A549 (cell line): Measurements from ENCODE around the gene PDE7B. TPM values are rescaled to one million over a fixed set of nuclear protein-coding genes. Genes with fewer than 3 reads are reported as not detected.

Experiments used
- ATAC-seq, 2 experiments: fragments of 200-7000 bp in 1 of 2; fragments of >200 bp in 1 of 2; cut with Nextera tagmentation in 1 of 2; cut with Tn5 transposase in 1 of 2; 3 replicates each; pipeline versions ENCODE4 v1.8.0 to v1.9.1; 2018 to 2020; ENCODE audit warnings: mild to moderate bottlenecking in 1 of 2, moderate library complexity in 1 of 2
- CTCF ChIA-PET: fragments of 300-600 bp; sonication (Branson Sonifier 250); formaldehyde crosslinking; extraction: SDS; loops from one replicate; lab custom pipeline; 2021; ENCODE audit warnings: antibody characterized with exemption, inconsistent platforms; lab: Yijun Ruan, JAX
- POLR2A ChIA-PET: fragments of 350-600 bp; formaldehyde crosslinking; extraction: SDS; loops from one replicate; lab custom pipeline; 2021; ENCODE audit warnings: antibody characterized with exemption, inconsistent platforms; lab: Yijun Ruan, JAX
- DNase-seq, 2 experiments: peaks; one replicate each; pipeline versions ENCODE4 v3.0.0 to v3.0.0-alpha.2; 2011 to 2016; ENCODE audit warnings: low read depth in 1 of 2, low spot score in 1 of 2
- FAIRE-seq: peaks from 2 replicates; lab custom pipeline; 2011; peaks lifted over from hg19 to GRCh38; lab: Jason Lieb, UNC
- H3K27ac ChIP-seq, 2 experiments: fragments of >200 bp; sonication (Bioruptor Twin); formaldehyde crosslinking; 3 replicates each; pipeline ENCODE4 v1.5.1; 2016 to 2017
- H3K4me1 ChIP-seq: fragments of >200 bp; sonication (Bioruptor Twin); formaldehyde crosslinking; 3 replicates; pipeline ENCODE4 v1.6.1; 2016
- H3K4me2 ChIP-seq: fragments of >200 bp; sonication (Bioruptor Twin); formaldehyde crosslinking; 3 replicates; pipeline ENCODE4 v1.6.1; 2016
- H3K4me3 ChIP-seq: fragments of >200 bp; sonication (Bioruptor Twin); formaldehyde crosslinking; 3 replicates; pipeline ENCODE4 v1.5.1; 2016
- H3K9me3 ChIP-seq: fragments of >200 bp; sonication (Bioruptor Twin); formaldehyde crosslinking; 3 replicates; pipeline ENCODE4 v1.6.1; 2016
- BHLHE40 ChIP-seq: IDR thresholded peaks from 2 replicates; pipeline ENCODE4 v1.6.1; 2012; ENCODE audit warnings: low read depth, low read length, inconsistent platforms
- CBX8 ChIP-seq: fragments of 200-600 bp; sonication (generic); IDR thresholded peaks from 2 replicates; pipeline ENCODE4 v1.6.1; 2016
- E2F6 ChIP-seq: IDR thresholded peaks from 2 replicates; pipeline ENCODE4 v1.6.1; 2012; ENCODE audit warnings: low read depth, borderline replicate concordance
- ELK1 ChIP-seq: fragments of 150-350 bp; IDR thresholded peaks from 2 replicates; pipeline ENCODE4 v1.6.1; 2014; ENCODE audit warnings: low read depth, mild to moderate bottlenecking, low read length
- FOSL2 ChIP-seq, 2 experiments: fragments of 450-650 bp in 1 of 2; fragments of >200 bp in 1 of 2; sonication (Bioruptor Twin) in 1 of 2; formaldehyde crosslinking; IDR thresholded peaks; 2 replicates each; pipeline versions ENCODE4 v1.5.0 to v1.6.1; 2016 to 2020; ENCODE audit warnings: mild to moderate bottlenecking in 1 of 2, moderate library complexity in 1 of 2
- FOXS1 ChIP-seq: fragments of 250-450 bp; sonication (Bioruptor Pico); IDR thresholded peaks from 2 replicates; pipeline ENCODE4 v1.5.0; 2020; ENCODE audit warnings: mild to moderate bottlenecking, moderate library complexity
- HDAC2 ChIP-seq: fragments of 200-600 bp; sonication (generic); IDR thresholded peaks from 2 replicates; pipeline ENCODE4 v1.6.1; 2016
- HES2 ChIP-seq: fragments of >200 bp; sonication (Bioruptor Twin); formaldehyde crosslinking; IDR thresholded peaks from 2 replicates; pipeline ENCODE4 v1.6.1; 2016
- HEYL ChIP-seq: fragments of 250-450 bp; sonication (Bioruptor Pico); IDR thresholded peaks from 2 replicates; pipeline ENCODE4 v1.8.0; 2021; ENCODE audit warnings: mild to moderate bottlenecking, moderate library complexity
- KDM1A ChIP-seq: fragments of 200-600 bp; sonication (generic); IDR thresholded peaks from 2 replicates; pipeline ENCODE4 v1.6.1; 2016; ENCODE audit warnings: low read depth, mild to moderate bottlenecking
- MYC ChIP-seq: IDR thresholded peaks from 2 replicates; pipeline ENCODE4 v1.6.1; 2012; ENCODE audit warnings: mild to moderate bottlenecking, inconsistent platforms, low read length, improper control_type of control experiment, borderline replicate concordance
- NPAS2 ChIP-seq: fragments of 250-450 bp; sonication (Bioruptor Pico); IDR thresholded peaks from 2 replicates; pipeline ENCODE4 v1.8.0; 2022; ENCODE audit warnings: mild to moderate bottlenecking, moderate library complexity, borderline replicate concordance
- RAD21 ChIP-seq, 2 experiments: fragments of >200 bp in 1 of 2; sonication (Bioruptor Twin) in 1 of 2; formaldehyde crosslinking in 1 of 2; IDR thresholded peaks in 1 of 2; conservative IDR thresholded peaks in 1 of 2; 2 replicates in 1 of 2; 3 replicates in 1 of 2; pipeline ENCODE4 v1.6.1; 2012 to 2018; ENCODE audit warnings: inconsistent platforms in 1 of 2
- RARB ChIP-seq: fragments of 250-450 bp; sonication (Bioruptor Pico); IDR thresholded peaks from 2 replicates; pipeline ENCODE4 v1.8.0; 2021; ENCODE audit warnings: mild to moderate bottlenecking, moderate library complexity
- RCOR1 ChIP-seq: fragments of 150-350 bp; IDR thresholded peaks from 2 replicates; pipeline ENCODE4 v1.6.1; 2014; ENCODE audit warnings: antibody characterized with exemption, low read length, low read depth
- SREBF2 ChIP-seq: fragments of 450-650 bp; IDR thresholded peaks from 2 replicates; pipeline ENCODE4 v1.6.1; 2014; ENCODE audit warnings: mild to moderate bottlenecking, moderate library complexity
- ZC3H11A ChIP-seq: fragments of 450-650 bp; IDR thresholded peaks from 2 replicates; pipeline ENCODE4 v1.6.1; 2014; ENCODE audit warnings: antibody characterized with exemption, mild to moderate bottlenecking
- ZNF302 ChIP-seq: fragments of 250-450 bp; sonication (Bioruptor Pico); IDR thresholded peaks from 2 replicates; pipeline ENCODE4 v1.9.0; 2021; ENCODE audit warnings: inconsistent platforms, mild to moderate bottlenecking, moderate library complexity
- WGBS: methylation state at CpG from one replicate; pipeline ENCODE4 v1.1.6; 2017; ENCODE audit errors: missing lambda C conversion rate; 5-methylcytosine and 5-hydroxymethylcytosine counted together
- polyA plus RNA-seq, 4 experiments: library from polyadenylated mRNA; depleted of rRNA in 3 of 4; stranded (reverse); fragments of >200 nt; fragmentation: RNase III in 1 of 4; extraction: RNeasy Plus Mini Kit Qiagen cat#74134 plus additional on column Dnase treatment in 1 of 4; gene quantifications; 2 replicates in 3 of 4; 3 replicates in 1 of 4; pipeline ENCODE4 v1.2.3, GENCODE V29; 2011 to 2017
- TF ChIP-seq, protein P1 (sequence below): fragments of >200 bp; sonication (Bioruptor Twin); formaldehyde crosslinking; IDR thresholded peaks from 3 replicates; pipeline ENCODE4 v1.6.1; 2016
- TF ChIP-seq, protein P2 (sequence below): fragments of >200 bp; sonication (Bioruptor Twin); formaldehyde crosslinking; IDR thresholded peaks from 3 replicates; pipeline ENCODE4 v1.5.1; 2016
- TF ChIP-seq, protein P3 (sequence below): fragments of 200-600 bp; sonication (generic); IDR thresholded peaks from 2 replicates; pipeline ENCODE4 v1.6.1; 2016; ENCODE audit warnings: antibody characterized with exemption, mild to moderate bottlenecking, moderate library complexity

PDE7B gene
- polyA plus RNA-seq, 2 of the 4 experiments (the other 2 are of a cell fraction) = 6.6 to 13.8 TPM

DNA sequence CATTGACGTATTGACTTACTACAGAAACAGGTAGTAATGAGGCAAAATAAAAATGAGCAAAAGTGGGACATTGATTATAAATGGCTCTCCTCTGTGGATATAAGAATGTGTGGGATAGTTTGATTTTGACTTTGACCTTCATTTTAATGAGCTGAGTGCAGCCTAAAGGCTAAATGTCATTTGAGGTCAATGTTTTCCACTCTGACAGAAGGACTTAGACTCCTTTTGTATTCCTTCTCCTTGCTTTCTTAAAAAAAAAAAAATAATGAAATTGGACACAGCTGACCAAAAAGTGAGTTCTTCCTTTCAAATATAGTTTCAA is 330.0 kb downstream of the PDE7B start (continued):
- TF ChIP-seq BHLHE40 (no peak), RARB (CRISPR knock-in tag) (no peak)

GRCh38 chr6:136181861-136182260 is 330.4 kb downstream of the PDE7B start:
- FAIRE-seq = no peak
- ChIA-PET CTCF (interaction anchor here (0.6 kb wide), 1 partner anchor 15 kb away, joined by 4 read pairs; no protein-coding TSS in a partner anchor), POLR2A (no interaction called here)
- no peaks in the 10 kb centered on the region for H3K9me3 ChIP-seq
- no peak overlapping the region for H3K27ac ChIP-seq
- no peak overlapping the region for H3K4me2 ChIP-seq
- TF ChIP-seq E2F6 (no peak), HEYL (no peak), HES2 (no peak), RCOR1 (no peak)
- TF ChIP-seq, protein P1, sequence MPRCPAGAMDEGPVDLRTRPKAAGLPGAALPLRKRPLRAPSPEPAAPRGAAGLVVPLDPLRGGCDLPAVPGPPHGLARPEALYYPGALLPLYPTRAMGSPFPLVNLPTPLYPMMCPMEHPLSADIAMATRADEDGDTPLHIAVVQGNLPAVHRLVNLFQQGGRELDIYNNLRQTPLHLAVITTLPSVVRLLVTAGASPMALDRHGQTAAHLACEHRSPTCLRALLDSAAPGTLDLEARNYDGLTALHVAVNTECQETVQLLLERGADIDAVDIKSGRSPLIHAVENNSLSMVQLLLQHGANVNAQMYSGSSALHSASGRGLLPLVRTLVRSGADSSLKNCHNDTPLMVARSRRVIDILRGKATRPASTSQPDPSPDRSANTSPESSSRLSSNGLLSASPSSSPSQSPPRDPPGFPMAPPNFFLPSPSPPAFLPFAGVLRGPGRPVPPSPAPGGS = no peak
- TF ChIP-seq, protein P2, sequence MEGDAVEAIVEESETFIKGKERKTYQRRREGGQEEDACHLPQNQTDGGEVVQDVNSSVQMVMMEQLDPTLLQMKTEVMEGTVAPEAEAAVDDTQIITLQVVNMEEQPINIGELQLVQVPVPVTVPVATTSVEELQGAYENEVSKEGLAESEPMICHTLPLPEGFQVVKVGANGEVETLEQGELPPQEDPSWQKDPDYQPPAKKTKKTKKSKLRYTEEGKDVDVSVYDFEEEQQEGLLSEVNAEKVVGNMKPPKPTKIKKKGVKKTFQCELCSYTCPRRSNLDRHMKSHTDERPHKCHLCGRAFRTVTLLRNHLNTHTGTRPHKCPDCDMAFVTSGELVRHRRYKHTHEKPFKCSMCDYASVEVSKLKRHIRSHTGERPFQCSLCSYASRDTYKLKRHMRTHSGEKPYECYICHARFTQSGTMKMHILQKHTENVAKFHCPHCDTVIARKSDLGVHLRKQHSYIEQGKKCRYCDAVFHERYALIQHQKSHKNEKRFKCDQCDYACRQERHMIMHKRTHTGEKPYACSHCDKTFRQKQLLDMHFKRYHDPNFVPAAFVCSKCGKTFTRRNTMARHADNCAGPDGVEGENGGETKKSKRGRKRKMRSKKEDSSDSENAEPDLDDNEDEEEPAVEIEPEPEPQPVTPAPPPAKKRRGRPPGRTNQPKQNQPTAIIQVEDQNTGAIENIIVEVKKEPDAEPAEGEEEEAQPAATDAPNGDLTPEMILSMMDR = no peak
- no peak for ATAC-seq
- DNase-seq = no peak
- no peak overlapping the region for H3K4me3 ChIP-seq
- 73% methylated on average over 1 of the region's 1 CpG for WGBS
- no peaks in the 10 kb centered on the region for H3K4me1 ChIP-seq

DNA sequence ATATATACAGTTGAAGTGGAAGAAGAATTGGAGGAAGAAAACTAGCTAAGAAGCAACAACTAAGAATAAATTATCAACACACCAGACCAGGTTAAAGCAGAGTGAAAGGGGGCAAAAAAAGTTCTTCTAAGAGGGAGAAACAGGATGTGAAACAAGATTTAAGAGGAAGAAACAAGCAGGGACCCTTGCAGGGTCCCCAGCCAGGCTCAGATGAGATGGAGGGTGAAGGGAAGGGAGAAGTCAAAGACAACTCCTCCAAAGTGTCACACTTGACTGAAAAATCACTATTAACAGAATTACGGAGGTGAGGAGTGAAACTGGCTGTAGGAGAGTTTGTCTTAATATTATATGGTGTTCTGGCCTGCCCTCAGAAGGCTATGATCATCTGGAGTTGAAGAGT is 333.2 kb downstream of the PDE7B start:
- POLR2A ChIA-PET = no interaction called here
- CTCF ChIA-PET = no interaction called here
- FAIRE-seq (no peak), DNase-seq (no peak), ATAC-seq (no peak)
- Histone ChIP-seq H3K4me3 (no peak overlapping the region), H3K9me3 (no peaks in the 10 kb centered on the region), H3K4me1 (no peaks in the 10 kb centered on the region), H3K27ac (no peak overlapping the region), H3K4me2 (no peak overlapping the region)
- WGBS = 95% methylated on average over 1 of the region's 1 CpG
- TF ChIP-seq RARB (CRISPR knock-in tag) (no peak), CBX8 (no peak), SREBF2 (no peak), E2F6 (no peak), RAD21 (conservative IDR thresholded peaks at IDR 0.05 in 1 of 2, IDR thresholded peaks at IDR 0.05 in 1 of 2) (no peak), ZC3H11A (no peak), HES2 (no peak), NPAS2 (CRISPR knock-in tag) (no peak), ZNF302 (CRISPR knock-in tag) (no peak), FOXS1 (CRISPR knock-in tag) (no peak), KDM1A (no peak), HDAC2 (no peak), FOSL2 (IDR thresholded peaks at IDR 0.05) (no peak), FOSL2 (CRISPR knock-in tag; IDR thresholded peaks at IDR 0.05) (no peak), MYC (no peak), ELK1 (no peak)
- TF ChIP-seq, protein P3, sequence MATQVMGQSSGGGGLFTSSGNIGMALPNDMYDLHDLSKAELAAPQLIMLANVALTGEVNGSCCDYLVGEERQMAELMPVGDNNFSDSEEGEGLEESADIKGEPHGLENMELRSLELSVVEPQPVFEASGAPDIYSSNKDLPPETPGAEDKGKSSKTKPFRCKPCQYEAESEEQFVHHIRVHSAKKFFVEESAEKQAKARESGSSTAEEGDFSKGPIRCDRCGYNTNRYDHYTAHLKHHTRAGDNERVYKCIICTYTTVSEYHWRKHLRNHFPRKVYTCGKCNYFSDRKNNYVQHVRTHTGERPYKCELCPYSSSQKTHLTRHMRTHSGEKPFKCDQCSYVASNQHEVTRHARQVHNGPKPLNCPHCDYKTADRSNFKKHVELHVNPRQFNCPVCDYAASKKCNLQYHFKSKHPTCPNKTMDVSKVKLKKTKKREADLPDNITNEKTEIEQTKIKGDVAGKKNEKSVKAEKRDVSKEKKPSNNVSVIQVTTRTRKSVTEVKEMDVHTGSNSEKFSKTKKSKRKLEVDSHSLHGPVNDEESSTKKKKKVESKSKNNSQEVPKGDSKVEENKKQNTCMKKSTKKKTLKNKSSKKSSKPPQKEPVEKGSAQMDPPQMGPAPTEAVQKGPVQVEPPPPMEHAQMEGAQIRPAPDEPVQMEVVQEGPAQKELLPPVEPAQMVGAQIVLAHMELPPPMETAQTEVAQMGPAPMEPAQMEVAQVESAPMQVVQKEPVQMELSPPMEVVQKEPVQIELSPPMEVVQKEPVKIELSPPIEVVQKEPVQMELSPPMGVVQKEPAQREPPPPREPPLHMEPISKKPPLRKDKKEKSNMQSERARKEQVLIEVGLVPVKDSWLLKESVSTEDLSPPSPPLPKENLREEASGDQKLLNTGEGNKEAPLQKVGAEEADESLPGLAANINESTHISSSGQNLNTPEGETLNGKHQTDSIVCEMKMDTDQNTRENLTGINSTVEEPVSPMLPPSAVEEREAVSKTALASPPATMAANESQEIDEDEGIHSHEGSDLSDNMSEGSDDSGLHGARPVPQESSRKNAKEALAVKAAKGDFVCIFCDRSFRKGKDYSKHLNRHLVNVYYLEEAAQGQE = no peak
